Neural cell (in vitro differentiated cells): ENCODE data around the gene DYNLL1. TPM values are rescaled to one million over a fixed set of nuclear protein-coding genes. Genes with fewer than 3 reads are reported as not detected.

Experiments used
- polyA plus RNA-seq: library from polyadenylated mRNA; depleted of rRNA; stranded (reverse); fragments of >200 nt; gene quantifications from 2 replicates; pipeline ENCODE4 v1.2.3, GENCODE V29; 2014
- small RNA-seq, 3 experiments: library from RNA; depleted of rRNA; stranded (forward); fragments of <200 nt; gene quantifications; one replicate each; pipeline ENCODE3, GENCODE V24; 2012

DYNLL1 gene
- polyA plus RNA-seq, 1 donor from 2014 or later = 466 TPM

Small RNA genes lying within 50 kb of the gene (small RNA-seq; reads per million reads assigned to genes)
- gene RF00019 = 0 to 1.2 (median 0) reads per million in 3 experiments

Other genes starting within 250 kb of the DYNLL1 start
- gene PXN, start 230.4 kb upstream of the DYNLL1 start, polyA plus RNA-seq = 5.9 and 6.3 TPM in 2 replicates
- gene RNU4-2, start 204.2 kb upstream of the DYNLL1 start, polyA plus RNA-seq = under 0.01 TPM in 1 of 2 replicates, not detected in the other
- under 0.01 TPM in 1 of 2 replicates, not detected in the other for gene RNU4-1, start 202.9 kb upstream of the DYNLL1 start, polyA plus RNA-seq
- 9.7 and 13.8 TPM in 2 replicates for gene SIRT4, start 193.8 kb upstream of the DYNLL1 start, polyA plus RNA-seq
- gene PLA2G1B, start 168.3 kb upstream of the DYNLL1 start, polyA plus RNA-seq = not detected in 2 replicates
- 7.5 and 9.2 TPM in 2 replicates for gene MSI1, start 126.9 kb upstream of the DYNLL1 start, polyA plus RNA-seq
- 1,801 and 2,017 TPM in 2 replicates for gene COX6A1, start 58.0 kb upstream of the DYNLL1 start, polyA plus RNA-seq
- gene TRIAP1, start 49.7 kb upstream of the DYNLL1 start, polyA plus RNA-seq = 40.7 and 45.1 TPM in 2 replicates
- gene GATC, start 49.7 kb upstream of the DYNLL1 start, polyA plus RNA-seq = 43.6 and 45.3 TPM in 2 replicates
- 263 and 289 TPM in 2 replicates for gene SRSF9, start 26.4 kb upstream of the DYNLL1 start, polyA plus RNA-seq
- 91.6 and 98.6 TPM in 2 replicates for gene COQ5, start 33.0 kb downstream of the DYNLL1 start, polyA plus RNA-seq
- gene RNF10, start 38.2 kb downstream of the DYNLL1 start, polyA plus RNA-seq = 139 and 145 TPM in 2 replicates
- gene POP5, start 85.3 kb downstream of the DYNLL1 start, polyA plus RNA-seq = 137 and 153 TPM in 2 replicates
- 0.44 and 0.71 TPM in 2 replicates for gene CABP1, start 144.5 kb downstream of the DYNLL1 start, polyA plus RNA-seq
- gene MLEC, start 191.0 kb downstream of the DYNLL1 start, polyA plus RNA-seq = 27.4 and 33.2 TPM in 2 replicates
- gene UNC119B, start 214.3 kb downstream of the DYNLL1 start, polyA plus RNA-seq = 17.3 and 20.3 TPM in 2 replicates
- 3.6 and 5.2 TPM in 2 replicates for gene ACADS, start 229.7 kb downstream of the DYNLL1 start, polyA plus RNA-seq